Activated CD8-positive, alpha-beta memory T cell treated with anti-CD3 and anti-CD28 coated beads for 36 hours (primary cell): ENCODE measurements around the gene SFRP4. TPM values are rescaled to one million over a fixed set of nuclear protein-coding genes. Genes with fewer than 3 reads are reported as not detected.

Source experiments
- CTCF ChIA-PET: fragments of 350-600 bp; sonication (Branson Sonifier 250); formaldehyde crosslinking; loops from one replicate; lab custom pipeline; 2021; ENCODE audit warnings: antibody characterized with exemption; lab: Charles Lee
- POLR2A ChIA-PET: fragments of 350-600 bp; sonication (Branson Sonifier 250); formaldehyde crosslinking; loops from one replicate; lab custom pipeline; 2021; ENCODE audit warnings: antibody characterized with exemption; lab: Charles Lee
- total RNA-seq, 2 experiments: library from RNA; stranded (reverse); gene quantifications; one replicate each; pipeline ENCODE4 v1.2.3, GENCODE V29; 2021

SFRP4 gene
- total RNA-seq, 2 experiments from 2014 or later, result not detected

DNA sequence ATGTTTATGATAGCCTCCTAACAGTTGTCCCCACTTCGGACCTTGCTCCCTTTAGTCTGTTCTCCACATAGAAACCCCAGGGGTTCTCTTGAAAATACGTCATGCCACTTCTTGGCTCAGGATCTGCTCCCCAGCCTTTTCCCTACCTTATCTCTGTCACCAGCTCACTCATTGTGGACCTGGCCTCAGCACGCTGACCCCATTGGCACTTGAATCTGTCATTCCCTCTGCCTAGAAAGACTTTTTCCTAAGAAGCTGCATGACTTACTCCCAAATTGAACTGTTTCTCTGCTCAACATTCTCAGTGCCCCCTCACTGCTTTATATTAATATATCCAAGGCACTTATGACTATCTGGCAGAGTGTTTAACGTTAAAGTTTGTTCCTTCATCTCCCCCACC lies 12.3 kb upstream of the SFRP4 start:
- POLR2A ChIA-PET, result no interaction called here
- CTCF ChIA-PET, result interaction anchor here (0.6 kb wide), 1 partner anchor 11 kb away, joined by 3 read pairs; no protein-coding TSS in a partner anchor

DNA sequence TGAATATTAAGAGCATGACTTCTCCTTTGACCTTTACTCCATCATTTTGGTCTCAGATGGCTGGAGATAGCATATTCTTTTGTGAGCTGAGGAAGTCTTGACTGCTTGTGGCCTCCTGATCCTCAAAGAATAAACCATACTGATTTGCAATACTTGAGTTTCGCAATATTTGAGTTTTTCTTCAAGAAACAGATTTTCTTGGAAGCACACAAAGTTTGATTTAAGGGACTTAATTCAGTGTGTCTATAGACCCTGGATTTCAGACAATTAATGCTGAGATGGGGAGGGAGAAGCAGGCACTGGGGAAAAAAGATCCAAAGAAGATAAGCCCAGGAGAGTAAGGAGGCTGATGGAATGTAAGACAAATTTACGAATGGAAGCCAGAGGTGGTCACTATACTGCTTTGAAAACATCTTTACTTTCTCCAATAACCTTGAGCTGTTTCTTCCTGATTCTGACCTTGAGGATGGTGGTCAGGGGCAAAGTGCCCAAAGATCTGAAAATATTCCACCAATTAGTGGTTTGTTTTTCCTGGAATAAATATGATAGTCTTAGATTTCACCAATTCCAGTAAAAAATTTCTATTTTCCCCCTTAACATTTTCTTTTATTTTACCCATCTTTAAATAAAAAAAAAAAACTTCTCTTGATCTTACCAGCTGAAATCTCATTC lies 11.3 kb upstream of the SFRP4 start:
- CTCF ChIA-PET, result interaction anchor here (0.6 kb wide), 1 partner anchor 10 kb away, joined by 3 read pairs; no protein-coding TSS in a partner anchor
- POLR2A ChIA-PET, result no interaction called here

DNA sequence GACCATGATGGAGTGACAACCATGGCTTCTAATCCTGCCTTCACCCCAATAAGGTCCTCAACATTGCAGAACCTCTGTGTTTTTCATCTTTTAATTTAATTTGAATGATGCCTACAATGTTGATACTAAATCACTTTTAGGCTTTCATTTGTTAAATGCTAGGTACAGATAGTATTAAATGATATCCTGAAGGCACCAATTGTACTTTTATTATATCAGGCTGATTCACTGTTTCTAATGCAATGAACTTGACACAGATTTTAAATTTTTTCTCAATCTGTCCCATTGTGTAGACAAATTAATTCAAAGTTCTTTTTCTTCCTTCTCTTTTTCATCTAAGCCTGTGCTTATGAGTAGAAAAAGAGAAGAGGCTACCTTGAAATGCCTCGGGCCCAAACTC lies 9.0 kb upstream of the SFRP4 start:
- ChIA-PET CTCF (no interaction called here), POLR2A (no interaction called here)

DNA sequence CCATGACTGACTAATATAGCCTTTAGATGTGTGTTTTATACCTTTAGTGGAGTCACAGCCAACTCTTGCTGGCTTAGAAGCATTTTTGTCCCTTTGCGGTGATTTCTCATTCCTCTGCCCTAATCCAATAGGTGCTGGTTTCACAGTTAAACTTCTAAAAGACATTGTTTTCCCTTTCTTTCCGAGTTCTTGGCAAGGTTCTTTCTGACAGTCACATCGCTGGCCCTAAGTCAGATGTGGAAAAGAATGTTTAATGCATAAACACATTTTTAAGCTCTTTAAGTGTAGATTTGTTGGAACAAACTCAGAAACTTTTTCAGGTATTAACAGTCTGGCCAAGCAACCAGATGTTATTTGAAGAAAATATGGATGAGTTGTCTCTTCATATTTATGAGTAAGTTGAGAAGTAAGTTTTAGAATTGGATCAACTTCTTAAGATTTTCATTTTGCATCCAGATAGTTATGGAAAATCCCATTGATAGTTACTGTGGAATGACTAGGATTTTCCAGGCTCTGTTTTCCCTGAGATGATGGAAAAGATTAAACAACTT lies 7.9 kb upstream of the SFRP4 start:
- CTCF ChIA-PET, result no interaction called here

DNA sequence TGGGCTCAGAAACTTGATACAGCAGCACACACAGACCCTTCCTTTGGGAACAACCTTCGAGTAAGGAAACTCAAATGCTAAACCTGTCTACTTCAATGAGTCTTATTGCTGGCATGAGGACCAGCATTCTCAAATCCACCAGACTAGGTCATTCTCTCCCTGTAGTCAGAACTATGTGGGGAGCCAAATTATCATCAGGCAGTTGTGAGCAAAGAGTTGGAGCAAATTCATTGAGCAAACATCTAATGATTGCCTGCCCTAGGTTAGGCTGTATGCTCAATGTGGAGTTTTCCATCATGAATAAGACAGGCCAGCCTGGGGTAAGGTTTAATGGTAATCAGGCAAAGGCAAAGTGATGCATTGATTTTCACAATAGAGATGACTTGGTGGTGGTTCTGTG lies 7.4 kb upstream of the SFRP4 start:
- CTCF ChIA-PET, result no interaction called here

More for the DNA sequence above, 7.9 kb upstream of the SFRP4 start:
- POLR2A ChIA-PET, result no interaction called here

DNA sequence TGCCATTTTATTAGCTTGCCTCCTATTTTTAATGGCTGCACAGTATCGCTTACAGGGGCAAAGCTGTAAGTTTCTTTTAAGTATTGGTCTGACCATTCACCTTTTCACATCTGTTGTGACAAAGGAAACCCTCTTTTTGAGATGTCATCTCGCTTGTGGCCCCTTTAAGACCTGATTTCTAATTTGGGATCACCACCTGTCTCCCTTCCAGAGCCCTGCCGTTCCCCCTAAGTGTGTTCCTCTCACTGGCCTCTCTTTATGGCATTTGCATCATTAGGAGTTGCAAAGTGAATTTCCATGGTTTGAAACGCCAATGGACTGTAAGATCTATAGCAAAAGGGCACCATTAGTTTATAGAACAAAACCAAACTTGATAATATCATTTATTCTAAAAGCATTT lies 5.3 kb upstream of the SFRP4 start:
- ChIA-PET POLR2A (no interaction called here), CTCF (no interaction called here)

More for the DNA sequence above, 7.4 kb upstream of the SFRP4 start:
- POLR2A ChIA-PET, result no interaction called here

DNA sequence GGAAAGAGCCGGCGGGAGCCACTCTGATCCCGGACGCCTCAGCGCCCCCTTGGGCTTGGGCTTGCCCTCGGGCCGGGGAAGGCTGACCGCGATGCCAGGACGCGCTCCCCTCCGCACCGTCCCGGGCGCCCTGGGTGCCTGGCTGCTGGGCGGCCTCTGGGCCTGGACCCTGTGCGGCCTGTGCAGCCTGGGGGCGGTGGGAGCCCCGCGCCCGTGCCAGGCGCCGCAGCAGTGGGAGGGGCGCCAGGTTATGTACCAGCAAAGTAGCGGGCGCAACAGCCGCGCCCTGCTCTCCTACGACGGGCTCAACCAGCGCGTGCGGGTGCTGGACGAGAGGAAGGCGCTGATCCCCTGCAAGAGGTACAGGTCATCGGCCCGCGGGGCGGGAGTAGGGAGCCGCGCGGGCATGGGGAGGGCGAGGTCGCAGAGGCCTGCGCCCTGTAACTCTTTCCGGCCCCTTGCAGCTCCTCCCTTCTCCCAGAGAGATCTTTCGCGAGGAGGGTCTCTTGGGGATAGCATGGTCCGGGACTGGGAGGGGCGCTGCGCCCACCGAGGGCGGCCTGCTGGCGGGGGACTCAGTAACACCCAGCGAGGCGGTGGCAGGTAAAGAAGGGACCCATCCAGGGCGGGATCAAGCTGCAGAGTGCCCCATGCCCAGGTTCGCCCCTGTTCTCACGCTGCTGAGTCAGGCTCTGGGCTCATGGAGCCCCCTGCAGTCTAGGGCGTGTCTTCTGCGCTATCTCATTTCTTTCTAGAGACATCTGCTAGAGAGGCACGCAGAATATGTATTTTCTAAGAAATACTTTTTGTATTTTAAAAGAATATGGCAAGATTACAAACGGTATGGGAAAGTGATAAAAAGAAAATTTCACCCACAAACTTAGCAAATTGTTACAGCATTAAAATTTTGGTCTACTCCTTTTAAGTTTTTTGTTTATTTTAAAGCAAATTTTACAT lies 4.5 kb upstream of the SFRP4 start:
- ChIA-PET CTCF (interaction anchor here (1.1 kb wide), 1 partner anchor 38 kb away, joined by 3 read pairs; no protein-coding TSS in a partner anchor), POLR2A (no interaction called here)

DNA sequence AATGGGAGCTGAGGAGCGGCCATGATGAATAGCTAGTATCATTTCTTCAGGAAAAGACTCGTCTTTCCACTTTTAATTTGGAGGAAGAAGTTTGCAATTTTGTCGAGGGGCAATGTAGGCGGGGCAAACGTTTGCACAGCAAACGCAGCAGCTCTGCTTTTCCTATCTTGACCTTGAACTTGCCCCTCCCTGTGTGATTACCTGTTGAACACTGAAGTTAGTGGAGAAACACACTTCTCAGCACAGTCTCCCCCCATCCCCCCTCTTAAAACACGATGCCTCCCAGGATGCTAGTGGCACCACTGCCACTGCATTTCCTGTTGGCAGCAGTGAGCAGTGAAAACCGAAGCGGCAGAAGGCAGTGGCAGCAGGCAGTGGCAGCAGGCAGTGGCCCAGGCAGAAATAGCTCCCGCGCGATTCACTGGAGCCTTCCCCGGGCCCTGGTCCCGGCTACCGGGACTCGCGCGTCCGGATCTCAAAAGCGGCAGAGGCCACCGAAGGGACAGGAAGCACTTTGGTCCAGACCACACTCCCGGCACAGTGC lies 3.8 kb upstream of the SFRP4 start, which contains the start of gene EPDR1:
TSS of gene EPDR1 (plus strand) at position 336 of the 544 bp plus-strand sequence. CDS start 300 bp downstream, outside the sequence.
- POLR2A ChIA-PET, result no interaction called here
- CTCF ChIA-PET, result interaction anchor here (0.5 to 1.1 kb wide), 2 partner anchors 37 to 517 kb away, joined by 3 read pairs; no protein-coding TSS in a partner anchor

DNA sequence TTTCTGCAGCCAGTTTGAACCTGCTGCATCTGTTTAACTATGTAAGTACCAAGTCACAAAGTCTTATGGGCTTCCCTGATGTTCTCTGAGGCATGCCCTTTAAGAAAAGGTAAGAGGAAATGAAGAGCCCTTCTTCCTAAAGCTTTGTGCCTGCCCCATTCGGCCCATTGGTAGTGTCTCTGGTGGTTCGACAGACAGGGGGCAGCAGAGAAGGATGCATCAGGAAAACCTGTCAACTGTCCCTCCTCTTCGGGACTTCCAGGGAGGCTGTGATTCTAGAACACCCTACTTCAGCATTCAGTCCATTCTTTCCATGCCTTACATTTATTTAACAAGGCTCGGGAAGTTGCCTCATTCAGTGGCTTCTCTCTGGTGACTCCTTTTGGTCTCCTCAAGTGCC lies 1.9 kb upstream of the SFRP4 start:
- ChIA-PET POLR2A (no interaction called here), CTCF (no interaction called here)

DNA sequence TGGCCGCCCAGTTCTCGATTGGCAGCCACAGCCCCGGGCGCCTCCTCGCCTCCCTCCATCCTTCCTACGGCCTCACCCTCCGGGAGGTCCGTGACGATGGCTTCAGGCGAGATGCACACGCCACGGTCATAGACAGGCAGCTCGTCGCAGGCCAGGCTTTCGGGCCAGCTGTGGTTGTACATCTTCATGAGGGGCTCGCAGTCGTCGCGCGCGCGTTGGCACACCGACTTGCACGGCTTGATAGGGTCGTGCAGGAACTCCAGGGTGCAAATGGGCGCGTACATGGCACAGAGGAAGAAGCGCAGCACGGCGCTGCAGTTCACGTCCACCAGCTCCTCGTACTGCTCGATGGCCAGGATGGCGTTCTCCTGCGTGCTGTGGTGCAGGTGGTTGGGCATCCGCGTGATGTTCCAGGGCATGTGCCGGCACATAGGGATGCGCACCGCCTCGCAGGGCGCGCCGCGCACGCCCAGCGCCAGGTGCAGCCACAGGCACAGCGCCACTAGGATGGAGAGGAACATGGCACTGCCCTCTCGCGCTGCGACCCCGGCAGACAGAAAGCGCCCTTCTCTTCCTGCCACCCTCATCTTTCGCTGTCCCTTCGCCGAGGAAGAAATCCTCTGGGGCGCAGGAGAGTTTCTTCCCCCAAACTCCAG lies 472 bp downstream of the SFRP4 start:
- ChIA-PET CTCF (interaction anchor here (0.6 to 2.0 kb wide), 3 partner anchors 9 to 981 kb away, joined by 3 to 11 read pairs (median 3); no protein-coding TSS in a partner anchor), POLR2A (no interaction called here)

DNA sequence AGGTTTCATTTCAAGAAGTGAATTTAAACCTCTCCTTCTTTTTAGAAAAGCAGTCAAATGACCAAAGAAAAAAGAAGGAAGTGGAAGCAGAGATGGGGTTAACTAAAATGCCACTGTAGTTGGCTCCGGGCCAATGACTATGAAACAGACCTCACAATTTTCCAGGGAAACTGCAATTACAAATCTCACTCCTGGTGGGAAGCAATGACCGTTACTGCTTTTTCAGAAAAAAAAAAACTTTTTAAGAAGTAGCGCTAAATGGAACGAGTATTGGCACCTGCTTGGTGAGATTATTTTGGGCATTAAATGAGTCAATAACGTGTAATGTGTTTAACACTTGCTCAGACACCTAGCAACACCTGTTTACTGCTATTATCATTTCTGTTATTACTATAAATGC lies 1.2 kb downstream of the SFRP4 start:
- ChIA-PET CTCF (no interaction called here), POLR2A (no interaction called here)

DNA sequence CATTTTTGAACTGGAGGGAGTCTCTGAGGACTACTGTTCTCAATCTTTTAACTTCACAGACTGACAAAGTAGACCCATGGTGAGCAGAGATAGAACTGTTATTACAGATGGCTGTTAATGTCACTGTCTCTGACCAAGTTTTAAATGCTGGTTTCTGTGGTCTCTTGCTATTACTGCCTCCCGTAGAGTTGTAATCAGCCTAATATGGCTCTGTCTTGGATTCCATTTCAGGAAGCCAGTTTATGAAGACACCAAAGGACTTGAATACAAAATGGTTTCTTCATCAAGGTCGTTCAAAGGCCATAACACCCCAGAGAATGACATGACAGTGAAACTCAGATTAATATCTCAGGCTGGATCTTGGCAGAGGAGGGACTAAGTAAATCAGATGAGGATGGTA lies 3.9 kb downstream of the SFRP4 start:
- ChIA-PET POLR2A (no interaction called here), CTCF (no interaction called here)

DNA sequence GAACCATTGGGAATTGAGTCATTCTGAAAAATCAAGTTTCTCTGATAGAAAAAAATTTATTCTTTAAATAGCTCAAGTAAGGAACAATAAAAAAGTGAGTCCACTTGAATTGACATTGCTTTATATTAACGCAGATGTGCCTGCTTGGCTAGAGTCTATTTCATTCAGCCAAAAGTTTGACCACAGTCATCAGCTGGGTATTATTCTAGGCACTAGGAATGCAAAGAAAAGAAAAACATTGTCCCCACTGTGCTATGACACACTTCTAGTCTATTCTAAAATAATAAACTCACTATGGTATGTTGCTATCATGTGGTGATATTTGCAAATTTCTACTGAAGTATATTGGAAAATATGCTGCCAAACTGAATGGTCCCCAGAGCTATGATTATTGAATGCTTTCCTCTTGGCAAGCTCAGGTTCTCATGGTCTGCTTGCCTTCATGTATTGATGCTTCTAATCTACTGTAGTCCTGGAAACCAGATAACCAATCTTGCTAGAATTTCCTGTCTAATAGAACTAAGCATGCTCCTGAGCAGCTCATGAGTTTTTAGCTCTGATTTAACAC lies 8.3 kb downstream of the SFRP4 start:
- POLR2A ChIA-PET, result no interaction called here
- CTCF ChIA-PET, result interaction anchor here (2.8 kb wide), 1 partner anchor 9 kb away, joined by 11 read pairs; the partner anchor contains the start of gene SFRP4

DNA sequence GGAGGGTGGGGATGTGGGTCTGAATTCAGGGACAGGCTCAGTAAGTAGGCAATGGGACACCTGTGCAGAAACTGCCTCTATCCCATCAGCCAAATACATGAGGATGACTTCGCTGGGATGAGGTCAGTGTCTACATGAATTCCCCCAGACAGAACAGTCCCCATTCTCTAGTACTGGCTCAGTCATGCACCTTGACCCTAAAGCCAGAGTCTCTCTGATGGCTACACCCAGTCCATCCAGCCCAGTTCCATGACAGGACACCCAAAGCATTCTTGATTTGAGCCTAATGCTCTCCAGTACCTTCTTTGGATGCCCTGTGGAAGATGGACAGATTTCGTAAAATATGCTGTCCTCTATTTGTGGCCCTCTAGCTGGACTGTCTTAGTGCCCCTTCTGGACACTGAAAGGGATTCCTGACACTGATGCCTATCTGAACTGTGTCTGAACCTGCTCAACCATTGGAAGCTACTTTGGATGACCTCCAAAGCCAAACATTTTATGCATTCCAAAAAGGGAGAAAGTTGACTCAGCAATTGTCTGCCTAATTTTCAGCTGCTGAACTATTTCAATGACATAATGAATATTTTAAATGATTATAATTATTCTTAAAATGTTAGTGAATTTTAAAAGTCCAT lies 14.6 kb downstream of the SFRP4 start:
- ChIA-PET POLR2A (no interaction called here), CTCF (interaction anchor here (0.7 to 1.9 kb wide), 4 partner anchors 15 to 472 kb away, joined by 3 to 8 read pairs (median 4); partner anchors contain the start of gene SFRP4)

DNA sequence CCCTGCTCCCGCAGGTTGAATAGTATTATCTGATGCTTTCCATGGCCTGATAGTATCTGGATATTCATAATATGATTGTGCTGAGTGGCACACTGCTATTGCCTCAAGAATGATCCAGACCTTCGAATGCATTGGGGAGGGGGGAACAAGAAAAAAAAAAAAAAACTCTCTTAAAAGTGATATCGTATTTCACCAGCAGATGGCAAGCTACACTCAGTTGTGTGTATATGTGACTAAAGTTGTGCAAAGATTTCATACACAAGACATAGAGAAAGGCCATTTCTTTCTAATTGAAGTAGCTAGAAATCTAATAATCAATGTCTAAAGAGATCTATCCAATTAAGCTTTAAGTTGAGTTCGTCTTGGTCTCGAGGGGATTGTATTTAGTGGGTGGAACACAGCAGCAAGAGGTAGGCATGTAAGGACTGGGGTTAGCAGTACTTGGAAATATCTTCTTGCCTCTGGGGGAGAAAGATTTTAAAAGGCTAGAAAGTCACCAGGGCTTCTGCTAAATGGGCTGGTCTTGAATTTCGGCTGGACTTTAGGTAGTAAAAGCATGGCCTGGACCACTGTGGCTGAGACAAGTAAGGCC lies 15.3 kb downstream of the SFRP4 start:
- ChIA-PET CTCF (interaction anchor here (0.7 to 1.9 kb wide), 5 partner anchors 16 to 473 kb away, joined by 3 to 8 read pairs (median 4); partner anchors contain the start of gene SFRP4), POLR2A (no interaction called here)

DNA sequence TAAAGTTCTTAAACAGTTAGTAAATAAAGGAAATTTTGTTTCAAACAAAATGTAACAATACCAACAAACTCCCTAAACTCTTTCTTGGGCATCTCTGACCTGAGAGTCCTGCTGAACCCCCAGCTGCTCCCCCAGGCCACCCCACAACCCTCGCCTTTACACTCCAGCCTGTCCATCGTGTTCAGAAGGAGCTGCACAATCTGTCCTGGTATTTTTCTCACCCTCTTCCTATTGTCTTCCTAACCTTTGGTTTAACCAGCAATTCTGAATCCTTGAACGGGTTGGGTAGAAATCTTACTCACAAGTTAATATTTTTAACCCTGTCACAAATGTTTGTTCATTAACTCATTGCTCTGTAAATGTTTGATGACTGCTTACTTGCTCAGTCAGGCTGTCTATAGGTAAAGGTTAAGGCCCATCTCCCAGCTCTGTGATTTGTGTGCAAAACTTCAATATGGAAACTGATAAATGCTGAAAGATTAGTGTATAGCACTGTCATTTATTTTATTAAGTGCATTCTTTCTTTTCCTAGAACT lies 16.8 kb downstream of the SFRP4 start:
- ChIA-PET POLR2A (no interaction called here), CTCF (no interaction called here)

DNA sequence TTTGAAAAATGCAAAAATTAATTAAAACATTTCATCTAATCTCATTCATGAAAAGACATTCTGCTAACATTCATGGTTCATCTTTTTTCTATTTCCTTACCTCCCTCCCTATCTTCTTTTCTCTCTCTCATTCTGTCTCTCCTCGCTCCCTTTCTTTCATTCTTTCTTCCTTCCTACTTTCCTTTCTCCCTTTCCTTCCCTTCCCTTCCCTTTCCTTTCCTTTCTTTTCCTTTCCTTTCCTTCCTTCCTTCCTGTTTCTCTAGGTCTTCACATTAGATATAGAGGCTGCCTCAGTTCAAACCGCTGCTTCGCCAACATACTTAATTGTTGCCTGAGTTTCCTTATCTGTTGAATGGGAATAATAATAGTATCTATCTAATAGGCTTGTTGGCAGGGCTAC lies 21.9 kb downstream of the SFRP4 start:
- ChIA-PET CTCF (no interaction called here), POLR2A (no interaction called here)
